Endothelial cell of umbilical vein (primary cell): ENCODE results near the gene ABAT. TPM values are rescaled to one million over a fixed set of nuclear protein-coding genes. Genes with fewer than 3 reads are reported as not detected.

ENCODE experiments used
- BruUV-seq: library from RNA; stranded (reverse); fragments of 400-500 nt; replicated peaks from 2 replicates; lab custom pipeline; 2021; lab: Mats Ljungman, UMichigan
- CTCF ChIA-PET: fragments of 300-600, 350-600 bp; sonication (Branson Sonifier 250); formaldehyde crosslinking; loops from one replicate; lab custom pipeline; 2021; ENCODE audit warnings: antibody characterized with exemption, inconsistent platforms; lab: Charles Lee
- POLR2A ChIA-PET: fragments of 300-600, 350-600 bp; sonication (Branson Sonifier 250); formaldehyde crosslinking; loops from one replicate; lab custom pipeline; 2021; ENCODE audit warnings: antibody characterized with exemption, inconsistent platforms; lab: Charles Lee
- DNase-seq: peaks from one replicate; pipeline ENCODE4 v3.0.0-alpha.2; 2011; ENCODE audit warnings: low read depth, low spot score
- FAIRE-seq: peaks from 2 replicates; lab custom pipeline; 2011; peaks lifted over from hg19 to GRCh38; lab: Jason Lieb, UNC
- H2AFZ ChIP-seq: 2 replicates; pipeline ENCODE4 v1.6.0; 2012; ENCODE audit warnings: low read depth, low read length, control low read depth, inconsistent platforms
- H3K27ac ChIP-seq: 2 replicates; pipeline ENCODE4 v1.5.1; 2011; ENCODE audit warnings: low read depth, mild to moderate bottlenecking, control low read depth, low read length, moderate library complexity; ENCODE audit not compliant: insufficient read depth
- H3K27me3 ChIP-seq, 2 experiments: 2 replicates each; pipeline versions ENCODE4 v1.6.0 to v1.6.1; 2011; ENCODE audit warnings: low read length in 2 of 2, mixed read lengths in 1 of 2; ENCODE audit not compliant: control insufficient read depth in 2 of 2, insufficient read depth in 2 of 2
- H3K36me3 ChIP-seq, 2 experiments: 2 replicates in 1 of 2; 3 replicates in 1 of 2; pipeline ENCODE4 v1.5.1; 2011; ENCODE audit warnings: low read length in 2 of 2, mild to moderate bottlenecking in 1 of 2, moderate library complexity in 1 of 2; ENCODE audit not compliant: control insufficient read depth in 2 of 2, insufficient read depth in 2 of 2; ENCODE audit errors: extremely low read depth in 1 of 2
- H3K4me1 ChIP-seq: 3 replicates; pipeline ENCODE4 v1.5.1; 2011; ENCODE audit warnings: mild to moderate bottlenecking, low read length; ENCODE audit not compliant: control insufficient read depth, insufficient read depth; ENCODE audit errors: extremely low read depth
- H3K4me2 ChIP-seq: 2 replicates; pipeline ENCODE4 v1.6.1; 2011; ENCODE audit warnings: low read length, control low read depth, mixed read lengths; ENCODE audit not compliant: insufficient read depth
- H3K4me3 ChIP-seq, 3 experiments: fragments of 200-600 bp in 1 of 3; sonication (generic), shearing (Covaris generic) in 1 of 3; replicated peaks in 1 of 3; 2 replicates each; pipeline ENCODE4 v1.5.1; 2011 to 2016; ENCODE audit warnings: control low read depth in 3 of 3, low read length in 3 of 3, mild to moderate bottlenecking in 2 of 3, inconsistent platforms in 1 of 3, low read depth in 1 of 3, moderate library complexity in 1 of 3; ENCODE audit not compliant: insufficient read depth in 1 of 3
- H3K79me2 ChIP-seq: 2 replicates; pipeline ENCODE4 v1.6.0; 2012; ENCODE audit warnings: low read length, inconsistent platforms; ENCODE audit not compliant: control insufficient read depth, insufficient read depth
- H3K9ac ChIP-seq: replicated peaks from 2 replicates; pipeline ENCODE3; 2011; ENCODE audit warnings: low read length, control low read depth; ENCODE audit not compliant: insufficient read depth; ENCODE audit errors: extremely low read depth
- H3K9me1 ChIP-seq: replicated peaks from 3 replicates; pipeline ENCODE4 v1.6.0; 2011; ENCODE audit warnings: mild to moderate bottlenecking, low read length; ENCODE audit not compliant: control insufficient read depth, insufficient read depth; ENCODE audit errors: extremely low read depth
- H3K9me3 ChIP-seq: replicated peaks from 2 replicates; pipeline ENCODE4 v1.5.1; 2012; ENCODE audit warnings: low read length, inconsistent platforms; ENCODE audit not compliant: control insufficient read depth, insufficient read depth
- H4K20me1 ChIP-seq: replicated peaks from 2 replicates; pipeline ENCODE3; 2011; ENCODE audit warnings: mild to moderate bottlenecking, low read length; ENCODE audit not compliant: control insufficient read depth, insufficient read depth; ENCODE audit errors: extremely low read depth
- EZH2 ChIP-seq: IDR thresholded peaks from 2 replicates; pipeline ENCODE4 v1.6.1; 2012; ENCODE audit warnings: borderline replicate concordance, low read depth, mild to moderate bottlenecking, moderate library complexity, low read length, inconsistent platforms; ENCODE audit not compliant: severe bottlenecking
- FOS ChIP-seq: IDR thresholded peaks from 2 replicates; pipeline ENCODE4 v1.6.1; 2011; ENCODE audit warnings: mild to moderate bottlenecking, low read length, moderate library complexity, borderline replicate concordance; ENCODE audit not compliant: insufficient read depth
- GATA2 ChIP-seq: IDR thresholded peaks from 2 replicates; pipeline ENCODE4 v1.7.0; 2011; ENCODE audit warnings: low read depth, mild to moderate bottlenecking, moderate library complexity, mixed read lengths, low read length; ENCODE audit not compliant: insufficient read length, insufficient read depth
- JUN ChIP-seq: IDR thresholded peaks from 2 replicates; pipeline ENCODE4 v1.6.1; 2011; ENCODE audit warnings: borderline replicate concordance, low read depth; ENCODE audit not compliant: insufficient read length, insufficient read depth
- MAX ChIP-seq: IDR thresholded peaks from 2 replicates; pipeline ENCODE4 v1.6.1; 2011; ENCODE audit not compliant: insufficient read depth, insufficient read length
- MYC ChIP-seq: IDR thresholded peaks from one replicate; pipeline ENCODE4 v1.6.1; 2011; ENCODE audit warnings: mild to moderate bottlenecking, low read depth, low read length
- POLR2A ChIP-seq: IDR thresholded peaks from 2 replicates; pipeline ENCODE4 v1.6.1; 2012; ENCODE audit warnings: low read depth, mild to moderate bottlenecking, control low read depth, low read length
- POLR2AphosphoS5 ChIP-seq: IDR thresholded peaks from 2 replicates; pipeline ENCODE4 v1.6.1; 2012; ENCODE audit warnings: low read depth, mild to moderate bottlenecking, control low read depth, low read length, moderate library complexity; ENCODE audit not compliant: insufficient read depth
- dilution Hi-C: fragments of 300-500 bp; cut with MboI; formaldehyde crosslinking; loops from one replicate; pipeline ENCODE4 v1.15.0; 2019; ENCODE audit warnings: low sequenced_read_pairs; ENCODE audit not compliant: extremely low pct_ligation_motif_present
- intact Hi-C: fragments of 100-400 bp; cut with micrococcal nuclease; formaldehyde crosslinking; loops from one replicate; pipeline ENCODE4 v1.10.0; 2022
- polyA plus RNA-seq, 4 experiments: library from polyadenylated mRNA; depleted of rRNA in 3 of 4; stranded (reverse) in 3 of 4; unstranded in 1 of 4; fragments of >200 nt; gene quantifications; 2 replicates each; pipeline versions ENCODE4 v1.2.1 to v1.2.3, GENCODE V29; 2011 to 2012; ENCODE audit warnings: missing spikeins in 1 of 4
- total RNA-seq: library from RNA; stranded (reverse); gene quantifications from 2 replicates; pipeline ENCODE4 v1.2.3, GENCODE V29; 2021
- TF ChIP-seq, protein P1 (sequence below), 2 donors: IDR thresholded peaks; 1 replicate in 1 of 2; 2 replicates in 1 of 2; pipeline ENCODE4 v1.5.1; 2011; ENCODE audit warnings: low read length in 2 of 2, mild to moderate bottlenecking in 2 of 2, moderate library complexity in 2 of 2, control low read depth in 1 of 2, inconsistent platforms in 1 of 2, low read depth in 1 of 2; ENCODE audit not compliant: insufficient read depth in 1 of 2; ENCODE audit errors: extremely low read depth in 1 of 2

Gene ABAT
- total and polyA plus RNA-seq, 2 donors (not counting 3 experiments of a cell fraction or from before 2014, with no cell fraction given) = 1.3 to 1.4 TPM

DNA sequence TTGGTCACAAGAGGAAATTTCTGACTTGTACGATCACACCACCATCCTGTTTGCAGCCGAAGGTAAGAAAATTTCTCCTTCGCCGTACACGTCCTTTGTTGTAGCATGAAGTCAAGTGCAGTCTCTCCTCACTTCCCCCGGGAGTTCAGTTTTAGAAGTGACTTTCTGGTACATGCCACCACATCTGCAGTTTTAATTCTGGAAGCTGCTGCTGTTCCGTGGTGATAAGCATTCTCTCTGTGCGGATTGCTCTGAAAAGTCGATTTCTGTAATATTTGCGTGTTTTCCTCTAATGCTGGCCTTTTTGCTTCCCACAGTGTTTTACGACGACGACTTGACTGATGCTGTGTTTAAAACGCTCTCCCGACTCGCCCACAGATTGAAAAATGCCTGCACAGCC is 32.3 kb upstream of the ABAT start:
- Histone ChIP-seq H3K27ac (no peak overlapping the region), H3K79me2 (no peaks in the 10 kb centered on the region), H3K9ac (no peak overlapping the region), H3K4me3 (no peak overlapping the region), H2AFZ (no peak overlapping the region), H3K36me3 (peaks cover 24 to 65% of the 10 kb centered on the region in 2 experiments), H3K9me1 (no peaks in the 10 kb centered on the region), H3K4me1 (no peaks in the 10 kb centered on the region), H4K20me1 (no peaks in the 10 kb centered on the region), H3K4me2 (no peak overlapping the region), H3K9me3 (no peaks in the 10 kb centered on the region), H3K27me3 (no peaks in the 10 kb centered on the region)
- CTCF ChIA-PET = interaction anchor here (2.2 kb wide), 1 partner anchor 10 kb away, joined by 8 read pairs; no protein-coding TSS in a partner anchor
- BruUV-seq = no TSS peak
- TF ChIP-seq FOS (no peak), MAX (no peak), MYC (no peak), JUN (no peak), EZH2 (no peak), POLR2A (no peak), GATA2 (no peak), POLR2AphosphoS5 (no peak)
- TF ChIP-seq, protein P1, sequence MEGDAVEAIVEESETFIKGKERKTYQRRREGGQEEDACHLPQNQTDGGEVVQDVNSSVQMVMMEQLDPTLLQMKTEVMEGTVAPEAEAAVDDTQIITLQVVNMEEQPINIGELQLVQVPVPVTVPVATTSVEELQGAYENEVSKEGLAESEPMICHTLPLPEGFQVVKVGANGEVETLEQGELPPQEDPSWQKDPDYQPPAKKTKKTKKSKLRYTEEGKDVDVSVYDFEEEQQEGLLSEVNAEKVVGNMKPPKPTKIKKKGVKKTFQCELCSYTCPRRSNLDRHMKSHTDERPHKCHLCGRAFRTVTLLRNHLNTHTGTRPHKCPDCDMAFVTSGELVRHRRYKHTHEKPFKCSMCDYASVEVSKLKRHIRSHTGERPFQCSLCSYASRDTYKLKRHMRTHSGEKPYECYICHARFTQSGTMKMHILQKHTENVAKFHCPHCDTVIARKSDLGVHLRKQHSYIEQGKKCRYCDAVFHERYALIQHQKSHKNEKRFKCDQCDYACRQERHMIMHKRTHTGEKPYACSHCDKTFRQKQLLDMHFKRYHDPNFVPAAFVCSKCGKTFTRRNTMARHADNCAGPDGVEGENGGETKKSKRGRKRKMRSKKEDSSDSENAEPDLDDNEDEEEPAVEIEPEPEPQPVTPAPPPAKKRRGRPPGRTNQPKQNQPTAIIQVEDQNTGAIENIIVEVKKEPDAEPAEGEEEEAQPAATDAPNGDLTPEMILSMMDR (IDR thresholded peaks at IDR 0.05; ENCODE audit: extremely low read depth in 1 of 2, insufficient read depth in 1 of 2, low read depth in 1 of 2, low read length in 2 of 2) = no peak
- POLR2A ChIA-PET = no interaction called here
- FAIRE-seq (no peak), DNase-seq (no peak)
- dilution Hi-C loops = no loop called here
- intact Hi-C loops = no loop called here
